Measurements from ENCODE around the gene KCNQ2.

Gene KCNQ2

DNA sequence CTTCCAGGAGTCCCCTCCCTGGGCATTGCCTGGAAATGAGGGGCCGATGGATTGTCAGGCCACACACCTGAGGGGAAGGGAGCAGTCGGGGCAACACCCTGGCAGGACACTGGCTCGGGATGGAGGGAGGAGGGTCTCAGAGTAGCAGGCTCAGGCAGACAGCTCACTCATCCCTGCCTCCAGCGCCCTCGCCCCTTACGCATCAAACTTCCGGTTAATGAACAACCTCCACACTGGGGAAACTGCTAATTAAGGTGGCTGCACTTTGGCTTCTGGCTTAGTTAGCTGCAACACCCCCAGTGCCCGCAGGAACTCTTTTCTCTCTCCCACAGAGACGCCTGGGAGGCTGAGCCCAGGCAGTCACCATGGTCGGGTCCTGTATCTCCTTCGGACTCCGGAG, 98.0 kb downstream of the KCNQ2 start:
- in situ Hi-C loops (cut with MboI; ENCODE audit: low sequenced_read_pairs) = no loop called here

DNA sequence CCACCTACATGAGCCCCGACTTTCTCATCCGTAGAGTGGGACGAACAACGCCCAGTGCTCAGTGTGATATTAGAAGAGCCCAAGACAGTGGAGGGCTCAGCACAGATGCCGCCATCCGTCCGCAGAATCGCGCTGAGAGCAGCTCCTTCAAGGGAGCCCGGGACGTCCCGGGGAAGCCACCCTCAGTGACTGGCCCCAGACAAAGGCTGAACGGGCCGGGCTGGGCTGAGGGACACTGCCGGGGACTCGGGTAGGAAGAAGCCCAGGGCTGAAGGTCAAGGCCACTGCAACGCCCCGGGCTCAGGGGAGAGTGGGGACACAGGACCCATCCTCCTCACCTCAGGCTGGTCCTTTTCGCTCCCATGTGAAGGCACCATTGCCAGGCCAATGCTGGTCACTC, 98.5 kb downstream of the KCNQ2 start:
- in situ Hi-C loops (cut with MboI; ENCODE audit: low sequenced_read_pairs) = no loop called here

DNA sequence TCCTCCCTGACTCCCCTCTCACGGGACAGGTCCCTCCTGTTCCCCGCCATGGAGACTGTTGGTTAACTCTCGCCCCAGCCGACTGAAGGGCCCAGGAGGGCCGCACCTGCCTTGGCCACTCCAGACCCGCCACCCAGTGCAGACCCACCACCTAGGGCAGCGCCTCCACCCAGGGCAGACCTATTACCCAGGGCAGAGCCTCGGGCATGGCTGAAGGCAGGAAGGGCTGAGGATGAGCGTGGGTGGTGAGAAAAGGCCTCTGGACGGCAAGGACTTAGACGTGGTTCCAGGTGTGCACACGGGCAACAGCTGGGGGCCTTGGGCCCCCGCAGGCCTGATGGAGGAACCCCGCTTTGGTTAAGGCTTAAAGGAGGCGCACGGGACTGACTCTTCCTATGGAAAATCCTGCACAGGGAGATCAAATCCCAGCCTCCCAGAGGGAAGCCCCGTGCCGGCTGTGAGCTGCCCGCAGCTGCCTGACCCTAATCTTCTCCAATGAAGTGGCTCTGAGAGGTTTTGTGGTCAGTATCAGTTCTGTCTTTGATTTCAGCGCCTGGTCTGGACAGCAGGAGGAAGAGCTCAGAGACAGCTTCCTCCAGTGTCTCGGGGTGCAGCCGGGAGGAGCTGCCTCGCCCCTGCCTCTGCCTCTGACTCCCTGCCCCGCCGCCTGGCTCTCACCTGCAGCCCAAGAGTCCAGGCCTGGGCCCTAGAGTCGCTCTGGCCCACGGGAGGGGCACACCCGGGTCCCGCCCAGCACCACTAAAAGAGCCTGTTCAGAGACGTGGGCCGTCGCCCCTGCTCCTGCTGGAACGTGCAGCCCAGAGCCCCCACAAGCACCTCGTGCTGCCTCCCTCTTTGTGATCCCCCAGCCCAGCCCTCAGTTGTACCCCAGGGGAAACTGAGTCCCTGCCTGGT, 99.2 kb downstream of the KCNQ2 start:
- in situ Hi-C loops (cut with MboI; ENCODE audit: low sequenced_read_pairs) = no loop called here

GRCh38 chr20:63371291-63371865, 101.1 kb downstream of the KCNQ2 start:
- in situ Hi-C loops (cut with MboI; ENCODE audit: low sequenced_read_pairs) = no loop called here

- in situ Hi-C loops (cut with MboI; ENCODE audit: low sequenced_read_pairs) = no loop called here
Observed at GRCh38 chr20:63370618-63371187, 101.8 kb downstream of the KCNQ2 start.

GRCh38 chr20:63369724-63370617, 102.5 kb downstream of the KCNQ2 start:
- in situ Hi-C loops (cut with MboI; ENCODE audit: low sequenced_read_pairs) = no loop called here

DNA sequence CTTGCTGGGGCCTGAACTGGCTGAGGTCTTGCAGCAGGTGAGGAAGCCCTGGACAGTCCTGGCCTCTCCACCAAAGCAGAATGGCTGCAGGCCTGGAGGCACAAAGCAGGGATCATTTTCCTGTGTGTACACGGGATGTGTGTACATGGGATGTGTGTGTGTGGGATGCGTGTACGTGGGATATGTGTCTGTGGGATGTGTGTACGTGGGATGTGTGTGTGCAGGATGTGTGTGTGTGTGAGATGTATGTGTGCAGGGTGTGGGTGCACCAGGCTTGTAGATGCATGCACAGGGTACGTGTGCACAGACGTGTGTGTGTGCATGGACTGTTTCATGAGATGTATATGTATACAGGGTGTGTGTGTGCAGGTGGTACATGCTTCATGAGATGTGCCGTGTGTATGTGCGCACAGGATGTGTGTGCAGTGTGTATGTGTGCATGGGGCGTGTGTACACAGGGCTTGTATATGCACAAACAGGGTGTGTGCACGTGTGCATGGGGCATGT, 103.4 kb downstream of the KCNQ2 start:
- in situ Hi-C loops (cut with MboI; ENCODE audit: low sequenced_read_pairs) = no loop called here

GRCh38 chr20:63368151-63368550, 104.3 kb downstream of the KCNQ2 start:
- in situ Hi-C loops (cut with MboI; ENCODE audit: low sequenced_read_pairs) = no loop called here

- in situ Hi-C loops (cut with MboI; ENCODE audit: low sequenced_read_pairs) = no loop called here
Observed at GRCh38 chr20:63367446-63368055, 104.9 kb downstream of the KCNQ2 start.

DNA sequence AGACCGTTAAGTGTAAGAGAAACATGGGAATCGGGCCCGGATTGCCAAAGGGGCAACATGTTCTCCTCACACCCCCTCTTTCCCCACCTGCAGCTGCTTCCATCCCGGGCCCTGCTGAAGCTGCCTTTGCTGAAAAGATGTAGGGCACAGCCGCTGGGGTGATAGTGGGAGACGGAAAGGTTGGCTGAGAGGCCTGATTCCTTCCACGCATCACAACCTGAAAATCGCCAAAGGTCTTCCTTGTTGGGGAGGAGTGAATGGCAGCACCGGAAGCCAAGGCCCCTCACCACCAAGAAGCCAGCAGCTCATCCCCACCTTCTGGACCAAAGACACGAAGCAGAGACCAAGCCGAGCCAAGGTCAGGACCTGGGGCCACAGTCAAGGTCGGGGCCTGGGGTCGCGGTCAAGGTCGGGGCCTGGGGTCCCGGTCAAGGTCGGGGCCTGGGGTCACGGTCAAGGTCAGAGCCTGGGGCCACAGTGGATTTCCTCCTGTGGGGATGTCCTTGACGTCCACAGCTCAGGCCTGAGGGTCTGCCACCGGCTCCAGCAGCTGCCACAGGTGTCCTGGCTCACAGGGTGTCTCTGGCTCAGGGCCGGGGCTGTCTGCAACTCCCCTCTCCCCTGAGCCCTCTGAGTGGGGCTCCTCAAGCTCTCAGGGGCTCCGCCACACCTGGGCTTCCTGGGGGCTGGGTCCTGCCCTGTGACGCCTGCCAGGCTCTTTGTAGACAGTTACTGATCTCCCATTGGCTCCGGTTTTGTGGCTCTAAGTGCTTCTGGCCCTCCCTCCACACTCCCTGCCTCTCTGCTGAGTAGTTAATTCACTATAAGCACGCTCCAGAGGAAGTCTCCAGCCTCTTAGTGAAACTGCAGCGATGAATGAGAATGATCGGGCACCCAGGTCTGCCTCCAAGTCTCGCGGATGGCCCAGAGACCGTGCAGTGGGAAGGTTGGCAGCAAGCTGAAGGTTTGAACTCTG, 105.8 kb downstream of the KCNQ2 start:
- in situ Hi-C loops (cut with MboI; ENCODE audit: low sequenced_read_pairs) = no loop called here

DNA sequence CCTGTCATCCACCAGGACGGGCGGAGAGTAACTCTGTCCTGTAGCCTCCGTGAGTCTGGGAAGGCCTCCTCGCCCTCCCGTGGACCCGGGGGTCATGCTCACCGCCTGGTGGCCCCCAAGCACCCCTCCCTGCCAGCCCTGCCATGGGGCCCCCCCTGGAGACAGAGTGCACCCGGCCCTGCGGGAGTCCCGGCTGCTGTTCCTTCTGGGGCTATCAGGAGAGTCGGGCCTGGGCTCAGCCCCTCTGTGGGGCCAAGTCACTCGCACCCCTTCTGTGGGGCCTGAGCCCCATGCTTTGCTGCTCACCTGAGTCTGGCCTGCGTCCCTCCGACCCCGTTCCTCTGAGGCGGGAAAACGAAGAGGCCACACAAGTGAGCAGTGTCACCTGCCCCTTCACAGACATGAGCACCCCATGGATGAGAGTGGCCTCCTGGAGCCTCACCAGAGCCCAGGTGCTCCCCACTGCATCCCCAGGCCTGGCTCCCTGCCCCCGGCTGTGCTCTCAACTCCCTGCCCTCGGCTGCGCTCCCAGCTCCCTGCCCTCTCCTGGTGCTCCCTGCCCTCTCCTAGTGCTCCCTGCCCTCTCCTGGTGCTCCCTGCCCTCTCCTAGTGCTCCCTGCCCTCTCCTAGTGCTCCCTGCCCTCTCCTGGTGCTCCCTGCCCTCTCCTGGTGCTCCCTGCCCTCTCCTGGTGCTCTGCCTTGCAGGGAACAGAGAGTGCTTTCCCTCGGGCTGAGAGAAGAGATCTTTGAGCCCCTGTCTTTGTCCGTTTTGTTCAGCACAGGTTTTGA, 106.7 kb downstream of the KCNQ2 start:
- in situ Hi-C loops (cut with MboI; ENCODE audit: low sequenced_read_pairs) = no loop called here

GRCh38 chr20:63364801-63365585, 107.5 kb downstream of the KCNQ2 start:
- in situ Hi-C loops (cut with MboI; ENCODE audit: low sequenced_read_pairs) = no loop called here

DNA sequence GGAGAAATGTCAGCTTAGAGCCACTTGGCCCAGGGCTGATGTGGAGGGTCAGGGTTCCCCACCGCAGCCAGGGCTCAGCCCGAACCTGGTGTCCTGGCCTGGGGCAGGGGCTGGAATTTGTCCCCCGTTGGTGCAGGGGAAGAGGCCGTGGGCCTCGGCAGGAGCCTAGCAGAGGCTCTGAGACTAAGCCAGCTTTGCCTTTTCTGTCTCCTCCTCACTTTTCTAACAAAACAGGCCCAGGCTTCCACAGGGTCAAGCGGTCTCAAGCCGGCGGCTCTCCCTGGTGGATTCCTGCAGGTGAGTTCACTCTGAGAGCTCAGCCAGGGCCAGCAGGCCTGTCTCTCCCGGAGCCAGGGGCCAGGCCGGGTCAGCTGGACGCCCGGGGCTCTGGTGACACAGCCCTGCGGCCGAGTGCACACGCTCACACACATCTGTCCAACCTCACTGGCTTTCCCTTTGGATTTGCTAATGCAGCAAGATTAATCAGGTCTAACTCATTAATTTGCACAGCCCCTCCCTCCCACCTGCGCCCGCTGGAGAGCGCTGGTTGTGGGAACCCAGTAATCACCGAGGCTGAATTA, 108.4 kb downstream of the KCNQ2 start:
- in situ Hi-C loops (cut with MboI; ENCODE audit: low sequenced_read_pairs) = no loop called here

- in situ Hi-C loops (cut with MboI; ENCODE audit: low sequenced_read_pairs) = no loop called here
Observed at GRCh38 chr20:63363013-63363957, 109.2 kb downstream of the KCNQ2 start.

DNA sequence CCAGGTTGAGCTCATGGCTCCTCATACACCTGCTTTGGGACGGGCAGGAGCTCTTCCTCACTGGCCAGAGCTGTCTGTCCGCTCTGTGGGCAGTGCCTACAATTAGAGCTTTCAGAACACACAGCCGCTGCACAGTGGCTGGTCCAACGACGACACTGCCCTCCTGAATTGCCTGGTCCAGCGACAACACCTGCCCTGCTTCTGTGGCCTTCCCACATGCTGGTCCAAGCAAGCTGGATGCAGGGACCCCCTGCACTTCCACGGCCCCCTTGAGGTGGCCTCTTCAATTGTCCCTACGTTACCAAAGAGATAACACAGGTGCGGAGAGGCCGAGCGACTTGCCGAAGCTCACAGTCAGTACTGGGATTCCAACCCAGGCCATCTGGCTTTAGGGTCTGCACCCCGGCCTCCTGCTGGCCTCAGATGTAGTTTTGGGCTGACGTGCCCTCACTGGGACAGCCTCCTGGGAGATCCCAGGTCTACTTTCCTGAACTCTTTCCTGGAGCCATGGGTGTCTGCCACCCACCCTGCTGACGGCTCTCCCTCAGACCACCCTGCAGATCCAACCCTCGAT, 109.9 kb downstream of the KCNQ2 start:
- in situ Hi-C loops (cut with MboI; ENCODE audit: low sequenced_read_pairs) = no loop called here
